H1 (cell line): ENCODE measurements around the gene ARFRP1. TPM values are rescaled to one million over a fixed set of nuclear protein-coding genes. Genes with fewer than 3 reads are reported as not detected.

Experiments
- CBX5 ChIP-seq: fragments of 300-800, 300-1000 bp; sonication (generic); IDR thresholded peaks from 2 replicates; pipeline ENCODE4 v1.7.1; 2016; ENCODE audit warnings: antibody characterized with exemption, low read length, low read depth
- CBX8 ChIP-seq: fragments of 300-800, 300-1000 bp; sonication (generic); IDR thresholded peaks from 2 replicates; pipeline ENCODE4 v1.7.1; 2016; ENCODE audit warnings: low read depth, low read length, borderline replicate concordance
- FOSL1 ChIP-seq: IDR thresholded peaks from 2 replicates; pipeline ENCODE4 v1.6.1; 2011; ENCODE audit warnings: mild to moderate bottlenecking, low read depth, low read length, moderate library complexity; ENCODE audit not compliant: insufficient read depth
- KDM4A ChIP-seq: IDR thresholded peaks from one replicate; pipeline ENCODE4 v1.7.1; 2012; ENCODE audit warnings: low read depth, mild to moderate bottlenecking, moderate library complexity, low read length, inconsistent platforms; ENCODE audit not compliant: severe bottlenecking
- KDM5A ChIP-seq: fragments of 200-600 bp; IDR thresholded peaks from 2 replicates; pipeline ENCODE4 v1.7.1; 2012; ENCODE audit warnings: mild to moderate bottlenecking, low read length, inconsistent platforms, mixed read lengths
- MAFK ChIP-seq: IDR thresholded peaks from 2 replicates; pipeline ENCODE4 v1.6.1; 2012; ENCODE audit warnings: low read depth, mild to moderate bottlenecking, improper control_type of control experiment, low read length
- POLR2AphosphoS5 ChIP-seq: IDR thresholded peaks from 2 replicates; pipeline ENCODE4 v1.6.1; 2011; ENCODE audit warnings: low read depth, low read length
- POU5F1 ChIP-seq: IDR thresholded peaks from 2 replicates; pipeline ENCODE4 v1.6.1; 2011; ENCODE audit warnings: low read depth, mild to moderate bottlenecking, low read length, moderate library complexity
- SIN3A ChIP-seq, 2 experiments: IDR thresholded peaks in 1 of 2; conservative IDR thresholded peaks in 1 of 2; 2 replicates each; pipeline ENCODE4 v1.6.1; 2011 to 2012; ENCODE audit warnings: low read length in 2 of 2, improper control_type of control experiment in 1 of 2, low read depth in 1 of 2, mild to moderate bottlenecking in 1 of 2
- polyA plus RNA-seq, 7 experiments: library from polyadenylated mRNA; depleted of rRNA in 3 of 7; stranded (reverse) in 5 of 7; unstranded in 2 of 7; fragments of >200 nt in 5 of 7; fragments of 200-250 nt in 2 of 7; gene quantifications; 1 replicate in 5 of 7; 2 replicates in 1 of 7; 4 replicates in 1 of 7; pipeline versions ENCODE4 v1.2.1 to v1.2.3, GENCODE V29; 2011 to 2013; ENCODE audit warnings: missing spikeins in 2 of 7, mixed read lengths in 2 of 7
- total RNA-seq: library from RNA; stranded (reverse); fragmentation: NEBNext Ultra II Directional; extraction: Animal tissue kit (Norgen Biotek cat#: 25700); gene quantifications from 2 replicates; pipeline ENCODE4 v1.2.1, GENCODE V29; 2021
- TF ChIP-seq, protein P1 (sequence below): fragments of 300-600 bp; sonication (generic); IDR thresholded peaks from 2 replicates; pipeline ENCODE4 v1.7.1; 2012; ENCODE audit warnings: low read length, moderate library complexity, mild to moderate bottlenecking, inconsistent platforms; ENCODE audit not compliant: insufficient replicate concordance

Gene ARFRP1
- total and polyA plus RNA-seq, 2 of the 8 experiments (the other 6 are each of a cell fraction or from before 2014, with no cell fraction given) = 12.9 to 22.9 TPM

- TF ChIP-seq, protein P1, sequence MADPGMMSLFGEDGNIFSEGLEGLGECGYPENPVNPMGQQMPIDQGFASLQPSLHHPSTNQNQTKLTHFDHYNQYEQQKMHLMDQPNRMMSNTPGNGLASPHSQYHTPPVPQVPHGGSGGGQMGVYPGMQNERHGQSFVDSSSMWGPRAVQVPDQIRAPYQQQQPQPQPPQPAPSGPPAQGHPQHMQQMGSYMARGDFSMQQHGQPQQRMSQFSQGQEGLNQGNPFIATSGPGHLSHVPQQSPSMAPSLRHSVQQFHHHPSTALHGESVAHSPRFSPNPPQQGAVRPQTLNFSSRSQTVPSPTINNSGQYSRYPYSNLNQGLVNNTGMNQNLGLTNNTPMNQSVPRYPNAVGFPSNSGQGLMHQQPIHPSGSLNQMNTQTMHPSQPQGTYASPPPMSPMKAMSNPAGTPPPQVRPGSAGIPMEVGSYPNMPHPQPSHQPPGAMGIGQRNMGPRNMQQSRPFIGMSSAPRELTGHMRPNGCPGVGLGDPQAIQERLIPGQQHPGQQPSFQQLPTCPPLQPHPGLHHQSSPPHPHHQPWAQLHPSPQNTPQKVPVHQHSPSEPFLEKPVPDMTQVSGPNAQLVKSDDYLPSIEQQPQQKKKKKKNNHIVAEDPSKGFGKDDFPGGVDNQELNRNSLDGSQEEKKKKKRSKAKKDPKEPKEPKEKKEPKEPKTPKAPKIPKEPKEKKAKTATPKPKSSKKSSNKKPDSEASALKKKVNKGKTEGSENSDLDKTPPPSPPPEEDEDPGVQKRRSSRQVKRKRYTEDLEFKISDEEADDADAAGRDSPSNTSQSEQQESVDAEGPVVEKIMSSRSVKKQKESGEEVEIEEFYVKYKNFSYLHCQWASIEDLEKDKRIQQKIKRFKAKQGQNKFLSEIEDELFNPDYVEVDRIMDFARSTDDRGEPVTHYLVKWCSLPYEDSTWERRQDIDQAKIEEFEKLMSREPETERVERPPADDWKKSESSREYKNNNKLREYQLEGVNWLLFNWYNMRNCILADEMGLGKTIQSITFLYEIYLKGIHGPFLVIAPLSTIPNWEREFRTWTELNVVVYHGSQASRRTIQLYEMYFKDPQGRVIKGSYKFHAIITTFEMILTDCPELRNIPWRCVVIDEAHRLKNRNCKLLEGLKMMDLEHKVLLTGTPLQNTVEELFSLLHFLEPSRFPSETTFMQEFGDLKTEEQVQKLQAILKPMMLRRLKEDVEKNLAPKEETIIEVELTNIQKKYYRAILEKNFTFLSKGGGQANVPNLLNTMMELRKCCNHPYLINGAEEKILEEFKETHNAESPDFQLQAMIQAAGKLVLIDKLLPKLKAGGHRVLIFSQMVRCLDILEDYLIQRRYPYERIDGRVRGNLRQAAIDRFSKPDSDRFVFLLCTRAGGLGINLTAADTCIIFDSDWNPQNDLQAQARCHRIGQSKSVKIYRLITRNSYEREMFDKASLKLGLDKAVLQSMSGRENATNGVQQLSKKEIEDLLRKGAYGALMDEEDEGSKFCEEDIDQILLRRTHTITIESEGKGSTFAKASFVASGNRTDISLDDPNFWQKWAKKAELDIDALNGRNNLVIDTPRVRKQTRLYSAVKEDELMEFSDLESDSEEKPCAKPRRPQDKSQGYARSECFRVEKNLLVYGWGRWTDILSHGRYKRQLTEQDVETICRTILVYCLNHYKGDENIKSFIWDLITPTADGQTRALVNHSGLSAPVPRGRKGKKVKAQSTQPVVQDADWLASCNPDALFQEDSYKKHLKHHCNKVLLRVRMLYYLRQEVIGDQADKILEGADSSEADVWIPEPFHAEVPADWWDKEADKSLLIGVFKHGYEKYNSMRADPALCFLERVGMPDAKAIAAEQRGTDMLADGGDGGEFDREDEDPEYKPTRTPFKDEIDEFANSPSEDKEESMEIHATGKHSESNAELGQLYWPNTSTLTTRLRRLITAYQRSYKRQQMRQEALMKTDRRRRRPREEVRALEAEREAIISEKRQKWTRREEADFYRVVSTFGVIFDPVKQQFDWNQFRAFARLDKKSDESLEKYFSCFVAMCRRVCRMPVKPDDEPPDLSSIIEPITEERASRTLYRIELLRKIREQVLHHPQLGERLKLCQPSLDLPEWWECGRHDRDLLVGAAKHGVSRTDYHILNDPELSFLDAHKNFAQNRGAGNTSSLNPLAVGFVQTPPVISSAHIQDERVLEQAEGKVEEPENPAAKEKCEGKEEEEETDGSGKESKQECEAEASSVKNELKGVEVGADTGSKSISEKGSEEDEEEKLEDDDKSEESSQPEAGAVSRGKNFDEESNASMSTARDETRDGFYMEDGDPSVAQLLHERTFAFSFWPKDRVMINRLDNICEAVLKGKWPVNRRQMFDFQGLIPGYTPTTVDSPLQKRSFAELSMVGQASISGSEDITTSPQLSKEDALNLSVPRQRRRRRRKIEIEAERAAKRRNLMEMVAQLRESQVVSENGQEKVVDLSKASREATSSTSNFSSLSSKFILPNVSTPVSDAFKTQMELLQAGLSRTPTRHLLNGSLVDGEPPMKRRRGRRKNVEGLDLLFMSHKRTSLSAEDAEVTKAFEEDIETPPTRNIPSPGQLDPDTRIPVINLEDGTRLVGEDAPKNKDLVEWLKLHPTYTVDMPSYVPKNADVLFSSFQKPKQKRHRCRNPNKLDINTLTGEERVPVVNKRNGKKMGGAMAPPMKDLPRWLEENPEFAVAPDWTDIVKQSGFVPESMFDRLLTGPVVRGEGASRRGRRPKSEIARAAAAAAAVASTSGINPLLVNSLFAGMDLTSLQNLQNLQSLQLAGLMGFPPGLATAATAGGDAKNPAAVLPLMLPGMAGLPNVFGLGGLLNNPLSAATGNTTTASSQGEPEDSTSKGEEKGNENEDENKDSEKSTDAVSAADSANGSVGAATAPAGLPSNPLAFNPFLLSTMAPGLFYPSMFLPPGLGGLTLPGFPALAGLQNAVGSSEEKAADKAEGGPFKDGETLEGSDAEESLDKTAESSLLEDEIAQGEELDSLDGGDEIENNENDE = no peak
- TF ChIP-seq CBX8 = no peak
- TF ChIP-seq KDM4A = peak; percentile 97
- no peak for TF ChIP-seq MAFK
- peak; percentile 93 for TF ChIP-seq KDM5A
- TF ChIP-seq CBX5 = no peak
- TF ChIP-seq POU5F1 = no peak
- peak; percentile 63 for TF ChIP-seq POLR2AphosphoS5
- TF ChIP-seq FOSL1 = no peak
- peak; percentile 73 to 93; a peak in 2 of 4 replicates for TF ChIP-seq SIN3A (conservative IDR thresholded peaks at IDR 0.05 in 1 of 2, IDR thresholded peaks at IDR 0.05 in 1 of 2; ENCODE audit: low read depth in 1 of 2, low read length in 2 of 2)
Observed at GRCh38 chr20:63657937-63658748, 49.6 kb downstream of the ARFRP1 start, which contains the start of gene RTEL1 (continued).
